ENCODE data around the gene RIT1.

GRCh38 chr1:155947741-155948140 lies 36.6 kb upstream of the RIT1 start:
- TF ChIP-seq CTCF (conservative IDR thresholded peaks at IDR 0.05; ENCODE audit: low read depth, low read length) (no peak), EZH2 (IDR thresholded peaks at IDR 0.05; ENCODE audit: low read length, unreplicated experiment) (no peak), EZH2phosphoT487 (IDR thresholded peaks at IDR 0.05; ENCODE audit: borderline replicate concordance, low read length) (no peak)
